H9 (cell line): ENCODE data around the gene FAM227A. TPM values are rescaled to one million over a fixed set of nuclear protein-coding genes. Genes with fewer than 3 reads are reported as not detected.
A peak's percentile ranks its signal among the peaks of the same experiment; 100 is the strongest.

Source experiments
- DNase-seq: peaks from one replicate; pipeline ENCODE4 v3.0.0-alpha.2; 2017
- H2AFZ ChIP-seq: one replicate; pipeline ENCODE4 v1.6.1; 2013; ENCODE audit warnings: mild to moderate bottlenecking, low read length, control low read depth, moderate library complexity
- H2AK5ac ChIP-seq: 2 replicates; pipeline ENCODE4 v1.6.1; 2013; ENCODE audit warnings: low read length, control low read depth, mixed read lengths; ENCODE audit not compliant: insufficient read length
- H2BK120ac ChIP-seq: one replicate; pipeline ENCODE4 v1.6.1; 2013; ENCODE audit warnings: low read depth, mild to moderate bottlenecking, low read length, control low read depth, inconsistent platforms; ENCODE audit not compliant: poor library complexity, severe bottlenecking
- H2BK12ac ChIP-seq: 2 replicates; pipeline ENCODE4 v1.6.1; 2013; ENCODE audit warnings: low read length, control low read depth, mixed read lengths, low read depth; ENCODE audit not compliant: insufficient read length
- H2BK15ac ChIP-seq: 2 replicates; pipeline ENCODE4 v1.6.1; 2013; ENCODE audit warnings: low read depth, low read length, control low read depth
- H2BK20ac ChIP-seq: one replicate; pipeline ENCODE4 v1.6.1; 2013; ENCODE audit warnings: low read depth, mild to moderate bottlenecking, low read length, control low read depth, inconsistent platforms; ENCODE audit not compliant: poor library complexity, severe bottlenecking
- H2BK5ac ChIP-seq: 2 replicates; pipeline ENCODE4 v1.6.1; 2013; ENCODE audit warnings: low read length, control low read depth, mixed read lengths; ENCODE audit not compliant: insufficient read length
- H3K14ac ChIP-seq: 2 replicates; pipeline ENCODE4 v1.6.1; 2013; ENCODE audit warnings: low read length, control low read depth; ENCODE audit not compliant: insufficient read depth
- H3K18ac ChIP-seq: 2 replicates; pipeline ENCODE4 v1.6.1; 2013; ENCODE audit warnings: low read depth, mild to moderate bottlenecking, mixed read lengths, low read length, control low read depth; ENCODE audit not compliant: insufficient read length
- H3K23ac ChIP-seq: 2 replicates; pipeline ENCODE4 v1.6.1; 2013; ENCODE audit warnings: low read length, control low read depth, mixed read lengths, low read depth; ENCODE audit not compliant: insufficient read length
- H3K23me2 ChIP-seq: 2 replicates; pipeline ENCODE4 v1.6.1; 2013; ENCODE audit warnings: low read depth, mild to moderate bottlenecking, mixed read lengths, low read length, control low read depth; ENCODE audit not compliant: insufficient read length, poor library complexity, severe bottlenecking
- H3K27ac ChIP-seq: 2 replicates; pipeline ENCODE4 v1.5.1; 2013; ENCODE audit warnings: low read length, control low read depth, mixed read lengths, low read depth; ENCODE audit not compliant: insufficient read length
- H3K27me3 ChIP-seq: 2 replicates; pipeline ENCODE4 v1.6.1; 2013; ENCODE audit warnings: low read length, control low read depth, inconsistent platforms; ENCODE audit not compliant: insufficient read depth
- H3K4ac ChIP-seq: 2 replicates; pipeline ENCODE4 v1.6.1; 2013; ENCODE audit warnings: low read depth, mild to moderate bottlenecking, control low read depth, inconsistent platforms, low read length, moderate library complexity
- H3K4me1 ChIP-seq: 2 replicates; pipeline ENCODE4 v1.6.1; 2013; ENCODE audit warnings: low read length, control low read depth, inconsistent platforms; ENCODE audit not compliant: insufficient read depth
- H3K4me2 ChIP-seq: 2 replicates; pipeline ENCODE4 v1.6.1; 2013; ENCODE audit warnings: low read length, control low read depth, mixed read lengths; ENCODE audit not compliant: insufficient read length, insufficient read depth
- H3K56ac ChIP-seq: 2 replicates; pipeline ENCODE4 v1.6.1; 2013; ENCODE audit warnings: low read depth, mild to moderate bottlenecking, mixed read lengths, low read length, control low read depth; ENCODE audit not compliant: insufficient read length
- H3K79me1 ChIP-seq: 2 replicates; pipeline ENCODE4 v1.6.1; 2013; ENCODE audit warnings: low read depth, mild to moderate bottlenecking, moderate library complexity, low read length, control low read depth, inconsistent platforms; ENCODE audit not compliant: insufficient read depth, poor library complexity, severe bottlenecking
- H3K79me2 ChIP-seq: 2 replicates; pipeline ENCODE4 v1.6.1; 2013; ENCODE audit warnings: low read length, control low read depth, inconsistent platforms; ENCODE audit not compliant: insufficient read depth
- H3K9ac ChIP-seq: 2 replicates; pipeline ENCODE4 v1.6.1; 2013; ENCODE audit warnings: low read length, control low read depth, mixed read lengths; ENCODE audit not compliant: insufficient read length; ENCODE audit errors: extremely low read depth
- H3K9me3 ChIP-seq: one replicate; pipeline ENCODE4 v1.6.1; 2013; ENCODE audit warnings: low read depth, low read length, inconsistent platforms; ENCODE audit not compliant: control insufficient read depth
- H3T11ph ChIP-seq: one replicate; pipeline ENCODE4 v1.6.1; 2013; ENCODE audit warnings: mild to moderate bottlenecking, low read length, control low read depth, inconsistent platforms
- H4K20me1 ChIP-seq: one replicate; pipeline ENCODE4 v1.6.1; 2013; ENCODE audit not compliant: control insufficient read depth, insufficient read length, insufficient read depth
- H4K5ac ChIP-seq: 2 replicates; pipeline ENCODE4 v1.6.1; 2013; ENCODE audit warnings: low read depth, mild to moderate bottlenecking, mixed read lengths, low read length, control low read depth; ENCODE audit not compliant: insufficient read length
- H4K8ac ChIP-seq: replicated peaks from 2 replicates; pipeline ENCODE4 v1.6.1; 2013; ENCODE audit warnings: low read length, control low read depth, mixed read lengths, low read depth; ENCODE audit not compliant: insufficient read length
- H4K91ac ChIP-seq: 2 replicates; pipeline ENCODE4 v1.6.1; 2013; ENCODE audit warnings: low read depth, mild to moderate bottlenecking, moderate library complexity, mixed read lengths, low read length, control low read depth; ENCODE audit not compliant: insufficient read length
- H3K27ac Mint-ChIP-seq, 3 experiments: 2 replicates in 2 of 3; 3 replicates in 1 of 3; pipeline ENCODE4 v1.8.0; 2020 to 2021; ENCODE audit warnings: mixed read lengths in 3 of 3, mild to moderate bottlenecking in 1 of 3, moderate library complexity in 1 of 3
- H3K27me3 Mint-ChIP-seq: 2 replicates; pipeline ENCODE4 v1.8.0; 2021; ENCODE audit warnings: low read depth, mild to moderate bottlenecking, moderate library complexity, mixed read lengths
- H3K36me3 Mint-ChIP-seq, 3 experiments: 2 replicates in 2 of 3; 3 replicates in 1 of 3; pipeline ENCODE4 v1.8.0; 2020 to 2021; ENCODE audit warnings: low read depth in 3 of 3, mixed read lengths in 3 of 3; ENCODE audit not compliant: insufficient read depth in 1 of 3
- H3K4me1 Mint-ChIP-seq, 2 experiments: 2 replicates each; pipeline ENCODE4 v1.8.0; 2020; ENCODE audit warnings: mixed read lengths in 2 of 2
- H3K4me3 Mint-ChIP-seq, 2 experiments: 2 replicates in 1 of 2; 3 replicates in 1 of 2; pipeline ENCODE4 v1.8.0; 2020 to 2021; ENCODE audit warnings: mild to moderate bottlenecking in 2 of 2, mixed read lengths in 2 of 2, moderate library complexity in 1 of 2
- H3K9me3 Mint-ChIP-seq, 2 experiments: 2 replicates in 1 of 2; 3 replicates in 1 of 2; pipeline ENCODE4 v1.8.0; 2020; ENCODE audit warnings: mild to moderate bottlenecking in 2 of 2, mixed read lengths in 2 of 2, moderate library complexity in 1 of 2
- WGBS: extraction: QIAGEN DNeasy Blood & Tissue Kit; methylation state at CpG from one replicate; pipeline ENCODE4 v1.1.7; 2013; ENCODE audit warnings: missing lambda C conversion rate, low lambda C conversion rate, mixed read lengths; ENCODE audit not compliant: insufficient read length; ENCODE audit errors: extremely low coverage; 5-methylcytosine and 5-hydroxymethylcytosine counted together
- total RNA-seq: library from RNA; stranded (reverse); gene quantifications from 2 replicates; pipeline ENCODE4 v1.2.1, GENCODE V29; 2021
- TF ChIP-seq, protein P1 (sequence below): fragments of 200-600 bp; sonication (generic); conservative IDR thresholded peaks from 3 replicates; pipeline ENCODE4 v1.8.0; 2021; ENCODE audit warnings: antibody characterized with exemption, mild to moderate bottlenecking

Gene FAM227A
- total RNA-seq, 1 experiment from 2014 or later = 3.6 TPM

DNA sequence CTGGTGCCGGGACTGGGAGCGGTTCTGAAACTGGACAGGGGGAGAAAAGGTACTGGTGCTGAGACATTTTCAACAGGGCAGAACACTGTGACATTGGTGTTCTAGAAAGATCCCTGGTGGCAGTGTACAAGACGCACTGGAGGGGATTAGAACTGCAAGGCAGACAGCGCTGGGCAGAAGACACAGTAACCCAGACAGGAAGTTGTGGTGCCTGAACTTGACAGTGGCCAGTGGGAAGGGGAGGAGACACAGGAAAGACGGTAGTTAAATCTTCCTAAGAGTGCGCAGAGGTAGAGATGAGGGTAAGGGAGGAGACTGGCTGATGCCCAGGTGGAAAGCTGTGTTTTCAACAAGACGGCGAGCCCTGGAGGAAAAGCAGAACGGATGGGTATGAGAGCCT lies 24.5 kb downstream of the FAM227A start:
- Mint-ChIP-seq H3K27ac (peak overlapping the region in 1 of 3 experiments; percentile 40; a peak in 1 of 7 replicates), H3K4me3 (no peak overlapping the region), H3K9me3 (no peaks in the 10 kb centered on the region), H3K36me3 (peaks cover 0 to 37% (median 22%) of the 10 kb centered on the region in 3 experiments; a peak in 5 of 7 replicates), H3K4me1 (no peaks in the 10 kb centered on the region), H3K27me3 (no peaks in the 10 kb centered on the region)
- no peak overlapping the region for H3K14ac ChIP-seq
- no peak overlapping the region for H2BK12ac ChIP-seq
- H4K91ac ChIP-seq = no peak overlapping the region
- no peaks in the 10 kb centered on the region for H3K79me2 ChIP-seq
- no peak overlapping the region for H3K18ac ChIP-seq
- no peak overlapping the region for H3K23ac ChIP-seq
- no peak overlapping the region for H3T11ph ChIP-seq
- no CpG with 5 or more reads among the region's 9 CpGs for WGBS
- no peak for DNase-seq
- no peaks in the 10 kb centered on the region for H3K4me1 ChIP-seq
- no peak overlapping the region for H3K4ac ChIP-seq
- H2BK20ac ChIP-seq = no peak overlapping the region
- no peaks in the 10 kb centered on the region for H3K23me2 ChIP-seq
- H4K8ac ChIP-seq = no peak overlapping the region
- H3K56ac ChIP-seq = no peak overlapping the region
- H2BK5ac ChIP-seq = no peak overlapping the region
- no peaks in the 10 kb centered on the region for H3K79me1 ChIP-seq
- H3K9ac ChIP-seq = no peak overlapping the region
- H3K27me3 ChIP-seq = no peaks in the 10 kb centered on the region
- H2BK120ac ChIP-seq = no peak overlapping the region
- no peak overlapping the region for H2AK5ac ChIP-seq
- H4K20me1 ChIP-seq = no peaks in the 10 kb centered on the region
- TF ChIP-seq, protein P1, sequence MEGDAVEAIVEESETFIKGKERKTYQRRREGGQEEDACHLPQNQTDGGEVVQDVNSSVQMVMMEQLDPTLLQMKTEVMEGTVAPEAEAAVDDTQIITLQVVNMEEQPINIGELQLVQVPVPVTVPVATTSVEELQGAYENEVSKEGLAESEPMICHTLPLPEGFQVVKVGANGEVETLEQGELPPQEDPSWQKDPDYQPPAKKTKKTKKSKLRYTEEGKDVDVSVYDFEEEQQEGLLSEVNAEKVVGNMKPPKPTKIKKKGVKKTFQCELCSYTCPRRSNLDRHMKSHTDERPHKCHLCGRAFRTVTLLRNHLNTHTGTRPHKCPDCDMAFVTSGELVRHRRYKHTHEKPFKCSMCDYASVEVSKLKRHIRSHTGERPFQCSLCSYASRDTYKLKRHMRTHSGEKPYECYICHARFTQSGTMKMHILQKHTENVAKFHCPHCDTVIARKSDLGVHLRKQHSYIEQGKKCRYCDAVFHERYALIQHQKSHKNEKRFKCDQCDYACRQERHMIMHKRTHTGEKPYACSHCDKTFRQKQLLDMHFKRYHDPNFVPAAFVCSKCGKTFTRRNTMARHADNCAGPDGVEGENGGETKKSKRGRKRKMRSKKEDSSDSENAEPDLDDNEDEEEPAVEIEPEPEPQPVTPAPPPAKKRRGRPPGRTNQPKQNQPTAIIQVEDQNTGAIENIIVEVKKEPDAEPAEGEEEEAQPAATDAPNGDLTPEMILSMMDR = no peak
- H2BK15ac ChIP-seq = no peak overlapping the region
- H3K27ac ChIP-seq = no peak overlapping the region
- H4K5ac ChIP-seq = no peak overlapping the region
- no peaks in the 10 kb centered on the region for H3K9me3 ChIP-seq
- no peak overlapping the region for H3K4me2 ChIP-seq
- no peak overlapping the region for H2AFZ ChIP-seq
